ENCODE results near the gene FNDC3B.

FNDC3B gene

DNA sequence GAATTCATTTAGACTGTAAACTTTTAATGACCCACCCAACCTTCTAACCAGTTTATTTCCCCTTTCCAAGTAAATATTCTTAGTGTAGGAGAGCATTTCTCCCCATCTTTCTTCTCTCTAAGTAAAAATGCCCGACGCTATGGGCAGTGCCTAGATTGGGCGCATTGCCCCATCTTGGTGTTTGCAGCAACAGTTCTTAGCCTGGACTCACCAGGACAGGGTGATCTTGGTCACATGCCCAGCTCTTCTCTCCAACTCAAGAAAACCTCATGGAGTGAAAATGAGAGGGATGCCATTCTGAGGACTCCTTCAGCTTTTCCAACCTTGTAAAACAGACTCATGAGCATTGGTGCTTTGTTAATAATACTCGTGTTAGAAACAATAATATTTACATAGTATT lies 332.2 kb downstream of the FNDC3B start (continued):
- TF ChIP-seq, protein P1, sequence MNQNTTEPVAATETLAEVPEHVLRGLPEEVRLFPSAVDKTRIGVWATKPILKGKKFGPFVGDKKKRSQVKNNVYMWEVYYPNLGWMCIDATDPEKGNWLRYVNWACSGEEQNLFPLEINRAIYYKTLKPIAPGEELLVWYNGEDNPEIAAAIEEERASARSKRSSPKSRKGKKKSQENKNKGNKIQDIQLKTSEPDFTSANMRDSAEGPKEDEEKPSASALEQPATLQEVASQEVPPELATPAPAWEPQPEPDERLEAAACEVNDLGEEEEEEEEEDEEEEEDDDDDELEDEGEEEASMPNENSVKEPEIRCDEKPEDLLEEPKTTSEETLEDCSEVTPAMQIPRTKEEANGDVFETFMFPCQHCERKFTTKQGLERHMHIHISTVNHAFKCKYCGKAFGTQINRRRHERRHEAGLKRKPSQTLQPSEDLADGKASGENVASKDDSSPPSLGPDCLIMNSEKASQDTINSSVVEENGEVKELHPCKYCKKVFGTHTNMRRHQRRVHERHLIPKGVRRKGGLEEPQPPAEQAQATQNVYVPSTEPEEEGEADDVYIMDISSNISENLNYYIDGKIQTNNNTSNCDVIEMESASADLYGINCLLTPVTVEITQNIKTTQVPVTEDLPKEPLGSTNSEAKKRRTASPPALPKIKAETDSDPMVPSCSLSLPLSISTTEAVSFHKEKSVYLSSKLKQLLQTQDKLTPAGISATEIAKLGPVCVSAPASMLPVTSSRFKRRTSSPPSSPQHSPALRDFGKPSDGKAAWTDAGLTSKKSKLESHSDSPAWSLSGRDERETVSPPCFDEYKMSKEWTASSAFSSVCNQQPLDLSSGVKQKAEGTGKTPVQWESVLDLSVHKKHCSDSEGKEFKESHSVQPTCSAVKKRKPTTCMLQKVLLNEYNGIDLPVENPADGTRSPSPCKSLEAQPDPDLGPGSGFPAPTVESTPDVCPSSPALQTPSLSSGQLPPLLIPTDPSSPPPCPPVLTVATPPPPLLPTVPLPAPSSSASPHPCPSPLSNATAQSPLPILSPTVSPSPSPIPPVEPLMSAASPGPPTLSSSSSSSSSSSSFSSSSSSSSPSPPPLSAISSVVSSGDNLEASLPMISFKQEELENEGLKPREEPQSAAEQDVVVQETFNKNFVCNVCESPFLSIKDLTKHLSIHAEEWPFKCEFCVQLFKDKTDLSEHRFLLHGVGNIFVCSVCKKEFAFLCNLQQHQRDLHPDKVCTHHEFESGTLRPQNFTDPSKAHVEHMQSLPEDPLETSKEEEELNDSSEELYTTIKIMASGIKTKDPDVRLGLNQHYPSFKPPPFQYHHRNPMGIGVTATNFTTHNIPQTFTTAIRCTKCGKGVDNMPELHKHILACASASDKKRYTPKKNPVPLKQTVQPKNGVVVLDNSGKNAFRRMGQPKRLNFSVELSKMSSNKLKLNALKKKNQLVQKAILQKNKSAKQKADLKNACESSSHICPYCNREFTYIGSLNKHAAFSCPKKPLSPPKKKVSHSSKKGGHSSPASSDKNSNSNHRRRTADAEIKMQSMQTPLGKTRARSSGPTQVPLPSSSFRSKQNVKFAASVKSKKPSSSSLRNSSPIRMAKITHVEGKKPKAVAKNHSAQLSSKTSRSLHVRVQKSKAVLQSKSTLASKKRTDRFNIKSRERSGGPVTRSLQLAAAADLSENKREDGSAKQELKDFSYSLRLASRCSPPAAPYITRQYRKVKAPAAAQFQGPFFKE (tag by site-specific recombination; IDR thresholded peaks at IDR 0.05; ENCODE audit: borderline replicate concordance), result no peak
- TF ChIP-seq ZIC2 (tag by site-specific recombination; IDR thresholded peaks at IDR 0.05), result no peak
- TF ChIP-seq, protein P2, sequence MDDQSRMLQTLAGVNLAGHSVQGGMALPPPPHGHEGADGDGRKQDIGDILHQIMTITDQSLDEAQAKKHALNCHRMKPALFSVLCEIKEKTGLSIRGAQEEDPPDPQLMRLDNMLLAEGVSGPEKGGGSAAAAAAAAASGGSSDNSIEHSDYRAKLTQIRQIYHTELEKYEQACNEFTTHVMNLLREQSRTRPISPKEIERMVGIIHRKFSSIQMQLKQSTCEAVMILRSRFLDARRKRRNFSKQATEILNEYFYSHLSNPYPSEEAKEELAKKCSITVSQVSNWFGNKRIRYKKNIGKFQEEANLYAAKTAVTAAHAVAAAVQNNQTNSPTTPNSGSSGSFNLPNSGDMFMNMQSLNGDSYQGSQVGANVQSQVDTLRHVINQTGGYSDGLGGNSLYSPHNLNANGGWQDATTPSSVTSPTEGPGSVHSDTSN (CRISPR knock-in tag; IDR thresholded peaks at IDR 0.05), result no peak
- TF ChIP-seq GLIS1 (tag by site-specific recombination; IDR thresholded peaks at IDR 0.05), result no peak
- no peak for TF ChIP-seq HOXD13 (CRISPR knock-in tag; IDR thresholded peaks at IDR 0.05; ENCODE audit: borderline replicate concordance)
- TF ChIP-seq ZSCAN5A (tag by site-specific recombination; IDR thresholded peaks at IDR 0.05), result no peak
- no peak for TF ChIP-seq ZNF366 (tag by site-specific recombination; conservative IDR thresholded peaks at IDR 0.05)
- TF ChIP-seq ZNF76 (tag by site-specific recombination; IDR thresholded peaks at IDR 0.05; ENCODE audit: borderline replicate concordance, low read depth), result no peak
- TF ChIP-seq ZNF394 (tag by site-specific recombination; IDR thresholded peaks at IDR 0.05; ENCODE audit: borderline replicate concordance), result no peak
- TF ChIP-seq FEZF1 (tag by site-specific recombination; IDR thresholded peaks at IDR 0.05), result no peak

GRCh38 chr3:172372895-172373294 lies 333.5 kb downstream of the FNDC3B start:
- TF ChIP-seq ATF2 (tag by site-specific recombination; IDR thresholded peaks at IDR 0.05; ENCODE audit: low read depth) (no peak), ZNF350 (tag by site-specific recombination; IDR thresholded peaks at IDR 0.05) (no peak), ZBTB20 (tag by site-specific recombination; IDR thresholded peaks at IDR 0.05) (no peak), ZNF404 (tag by site-specific recombination; IDR thresholded peaks at IDR 0.05) (no peak)
- ChIA-PET POLR2A (no interaction called here), CTCF (no interaction called here)
- H3K36me3 ChIP-seq (ENCODE audit: control insufficient read depth in 2 of 2, insufficient read depth in 1 of 2, low read length in 2 of 2), result peaks cover 0 to 23% of the 10 kb centered on the region in 2 experiments; a peak in 1 of 3 replicates
- H3K9me3 ChIP-seq (ENCODE audit: control insufficient read depth, insufficient read depth, low read depth, low read length), result no peaks in the 10 kb centered on the region
- H3K27ac ChIP-seq (ENCODE audit: extremely low read depth, low read depth, low read length), result no peak overlapping the region
- no peak overlapping the region for H3K4me3 ChIP-seq (ENCODE audit: low read depth, low read length)
- H3K4me1 ChIP-seq (ENCODE audit: control insufficient read depth, insufficient read depth, low read length), result no peaks in the 10 kb centered on the region

GRCh38 chr3:172373912-172374311 lies 334.5 kb downstream of the FNDC3B start:
- Histone ChIP-seq H3K27ac (ENCODE audit: extremely low read depth, low read depth, low read length) (no peak overlapping the region), H3K9me3 (ENCODE audit: control insufficient read depth, insufficient read depth, low read depth, low read length) (no peaks in the 10 kb centered on the region), H3K4me3 (ENCODE audit: low read depth, low read length) (no peak overlapping the region), H3K4me1 (ENCODE audit: control insufficient read depth, insufficient read depth, low read length) (no peaks in the 10 kb centered on the region), H3K36me3 (ENCODE audit: control insufficient read depth in 2 of 2, insufficient read depth in 1 of 2, low read length in 2 of 2) (peaks cover 0 to 34% of the 10 kb centered on the region in 2 experiments; a peak in 1 of 3 replicates)
- ChIA-PET POLR2A (no interaction called here), CTCF (no interaction called here)
- TF ChIP-seq ZBTB7A (tag by site-specific recombination; IDR thresholded peaks at IDR 0.05; ENCODE audit: low read depth) (no peak), ZNF223 (tag by site-specific recombination; IDR thresholded peaks at IDR 0.05) (no peak), ZNF510 (tag by site-specific recombination; IDR thresholded peaks at IDR 0.05; ENCODE audit: insufficient replicate concordance) (no peak), ZNF202 (tag by site-specific recombination; IDR thresholded peaks at IDR 0.05; ENCODE audit: borderline replicate concordance) (no peak), ZNF114 (tag by site-specific recombination; IDR thresholded peaks at IDR 0.05) (no peak), ZBTB1 (tag by site-specific recombination; IDR thresholded peaks at IDR 0.05) (no peak)
- TF ChIP-seq, protein P3, sequence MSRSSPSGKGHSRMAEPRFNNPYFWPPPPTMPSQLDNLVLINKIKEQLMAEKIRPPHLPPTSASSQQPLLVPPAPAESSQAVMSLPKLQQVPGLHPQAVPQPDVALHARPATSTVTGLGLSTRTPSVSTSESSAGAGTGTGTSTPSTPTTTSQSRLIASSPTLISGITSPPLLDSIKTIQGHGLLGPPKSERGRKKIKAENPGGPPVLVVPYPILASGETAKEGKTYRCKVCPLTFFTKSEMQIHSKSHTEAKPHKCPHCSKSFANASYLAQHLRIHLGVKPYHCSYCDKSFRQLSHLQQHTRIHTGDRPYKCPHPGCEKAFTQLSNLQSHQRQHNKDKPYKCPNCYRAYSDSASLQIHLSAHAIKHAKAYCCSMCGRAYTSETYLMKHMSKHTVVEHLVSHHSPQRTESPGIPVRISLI (tag by site-specific recombination; IDR thresholded peaks at IDR 0.05), result no peak
